Neural cell (in vitro differentiated cells): ENCODE data around the gene CBFA2T3. TPM values are rescaled to one million over a fixed set of nuclear protein-coding genes. Genes with fewer than 3 reads are reported as not detected.

Experiments used
- H2AFZ ChIP-seq: fragments of 200-600, 300-800 bp; sonication (generic), shearing (Covaris generic); 2 replicates; pipeline ENCODE4 v1.6.0; 2014; ENCODE audit warnings: low read depth, mild to moderate bottlenecking, antibody characterized with exemption, low read length, moderate library complexity
- H3F3A ChIP-seq: fragments of 200-600 bp; shearing (Covaris generic); 2 replicates; pipeline ENCODE4 v1.6.1; 2016; ENCODE audit warnings: mild to moderate bottlenecking, moderate library complexity, mixed read lengths, antibody characterized with exemption, low read length; ENCODE audit not compliant: insufficient read depth, poor library complexity, severe bottlenecking
- H3K27ac ChIP-seq: fragments of 200-600, 300-800 bp; sonication (generic), shearing (Covaris generic); 2 replicates; pipeline ENCODE4 v1.5.1; 2014; ENCODE audit warnings: mild to moderate bottlenecking, low read length, moderate library complexity
- H3K27me3 ChIP-seq: fragments of 300-800, 200-600 bp; sonication (generic), shearing (Covaris generic); 2 replicates; pipeline ENCODE4 v1.6.0; 2014; ENCODE audit warnings: mild to moderate bottlenecking, low read depth, low read length, moderate library complexity; ENCODE audit not compliant: insufficient read depth
- H3K36me3 ChIP-seq: fragments of 300-800, 200-600 bp; sonication (generic), shearing (Covaris generic); 2 replicates; pipeline ENCODE4 v1.5.1; 2014; ENCODE audit warnings: mild to moderate bottlenecking, antibody characterized with exemption, low read length, moderate library complexity; ENCODE audit not compliant: insufficient read depth
- H3K4me2 ChIP-seq: fragments of 300-800, 200-600 bp; sonication (generic), shearing (Covaris generic); 2 replicates; pipeline ENCODE4 v1.6.0; 2014; ENCODE audit warnings: mild to moderate bottlenecking, low read length
- H3K4me3 ChIP-seq: fragments of 300-800, 200-600 bp; sonication (generic), shearing (Covaris generic); 2 replicates; pipeline ENCODE4 v1.5.1; 2014; ENCODE audit warnings: mild to moderate bottlenecking, low read length, moderate library complexity
- H3K79me2 ChIP-seq: fragments of 200-600 bp; shearing (Covaris generic); replicated peaks from 2 replicates; pipeline ENCODE4 v1.6.0; 2014; ENCODE audit warnings: mild to moderate bottlenecking, low read length, moderate library complexity; ENCODE audit not compliant: insufficient read depth
- H3K9ac ChIP-seq: fragments of 300-800, 200-600 bp; sonication (generic), shearing (Covaris generic); 2 replicates; pipeline ENCODE4 v1.6.1; 2016; ENCODE audit warnings: mild to moderate bottlenecking, low read length, mixed read lengths
- H3K9me2 ChIP-seq: fragments of 200-600 bp; shearing (Covaris generic); 2 replicates; pipeline ENCODE4 v1.6.1; 2016; ENCODE audit warnings: mild to moderate bottlenecking, low read length, mixed read lengths; ENCODE audit not compliant: insufficient read depth
- H3K9me3 ChIP-seq: fragments of 200-600, 300-800 bp; sonication (generic), shearing (Covaris generic); 2 replicates; pipeline ENCODE4 v1.6.1; 2016; ENCODE audit warnings: mild to moderate bottlenecking, mixed run types, low read length, moderate library complexity, mixed read lengths
- H4K20me1 ChIP-seq: fragments of 200-600 bp; shearing (Covaris generic); 2 replicates; pipeline ENCODE4 v1.6.1; 2016; ENCODE audit warnings: mild to moderate bottlenecking, mixed run types; ENCODE audit not compliant: insufficient read depth
- CTCF ChIP-seq: fragments of 450-650 bp; IDR thresholded peaks from 2 replicates; pipeline ENCODE4 v1.5.1; 2014; ENCODE audit warnings: antibody characterized with exemption, mild to moderate bottlenecking, moderate library complexity; ENCODE audit not compliant: poor library complexity, severe bottlenecking
- EP300 ChIP-seq: fragments of 450-650 bp; conservative IDR thresholded peaks from 2 replicates; pipeline ENCODE4 v1.6.1; 2014; ENCODE audit warnings: antibody characterized with exemption, mild to moderate bottlenecking, moderate library complexity; ENCODE audit not compliant: poor library complexity, severe bottlenecking
- EZH2 ChIP-seq: fragments of 200-600, 300-800 bp; shearing (Covaris generic), sonication (generic); IDR thresholded peaks from 2 replicates; pipeline ENCODE4 v1.6.1; 2014; ENCODE audit warnings: antibody characterized with exemption, low read length, borderline replicate concordance, mild to moderate bottlenecking; ENCODE audit not compliant: insufficient read depth, poor library complexity, severe bottlenecking
- MXI1 ChIP-seq: fragments of 450-650 bp; conservative IDR thresholded peaks from 2 replicates; pipeline ENCODE4 v1.6.1; 2014; ENCODE audit warnings: antibody characterized with exemption, mild to moderate bottlenecking; ENCODE audit not compliant: poor library complexity, severe bottlenecking
- POLR2AphosphoS5 ChIP-seq: IDR thresholded peaks from 2 replicates; pipeline ENCODE4 v1.6.1; 2012
- RAD21 ChIP-seq: fragments of 450-650 bp; conservative IDR thresholded peaks from 2 replicates; pipeline ENCODE4 v1.6.1; 2014; ENCODE audit warnings: antibody characterized with exemption, mild to moderate bottlenecking, moderate library complexity
- SMC3 ChIP-seq: fragments of 450-650 bp; conservative IDR thresholded peaks from 2 replicates; pipeline ENCODE4 v1.6.1; 2014; ENCODE audit warnings: antibody characterized with exemption, mild to moderate bottlenecking, moderate library complexity; ENCODE audit not compliant: poor library complexity
- TAF1 ChIP-seq: IDR thresholded peaks from 2 replicates; pipeline ENCODE4 v1.6.1; 2012; ENCODE audit warnings: low read depth
- polyA plus RNA-seq: library from polyadenylated mRNA; depleted of rRNA; stranded (reverse); fragments of >200 nt; gene quantifications from 2 replicates; pipeline ENCODE4 v1.2.3, GENCODE V29; 2014
- TF ChIP-seq, protein P1 (sequence below): IDR thresholded peaks from 2 replicates; pipeline ENCODE4 v1.6.1; 2012; ENCODE audit warnings: borderline replicate concordance

Gene CBFA2T3
- polyA plus RNA-seq, 1 donor from 2014 or later = 2.1 TPM

- TF ChIP-seq EZH2 (no peak), EP300 (no peak), CTCF (no peak), RAD21 (no peak), POLR2AphosphoS5 (no peak), SMC3 (no peak), MXI1 (no peak), TAF1 (no peak)
- TF ChIP-seq, protein P1, sequence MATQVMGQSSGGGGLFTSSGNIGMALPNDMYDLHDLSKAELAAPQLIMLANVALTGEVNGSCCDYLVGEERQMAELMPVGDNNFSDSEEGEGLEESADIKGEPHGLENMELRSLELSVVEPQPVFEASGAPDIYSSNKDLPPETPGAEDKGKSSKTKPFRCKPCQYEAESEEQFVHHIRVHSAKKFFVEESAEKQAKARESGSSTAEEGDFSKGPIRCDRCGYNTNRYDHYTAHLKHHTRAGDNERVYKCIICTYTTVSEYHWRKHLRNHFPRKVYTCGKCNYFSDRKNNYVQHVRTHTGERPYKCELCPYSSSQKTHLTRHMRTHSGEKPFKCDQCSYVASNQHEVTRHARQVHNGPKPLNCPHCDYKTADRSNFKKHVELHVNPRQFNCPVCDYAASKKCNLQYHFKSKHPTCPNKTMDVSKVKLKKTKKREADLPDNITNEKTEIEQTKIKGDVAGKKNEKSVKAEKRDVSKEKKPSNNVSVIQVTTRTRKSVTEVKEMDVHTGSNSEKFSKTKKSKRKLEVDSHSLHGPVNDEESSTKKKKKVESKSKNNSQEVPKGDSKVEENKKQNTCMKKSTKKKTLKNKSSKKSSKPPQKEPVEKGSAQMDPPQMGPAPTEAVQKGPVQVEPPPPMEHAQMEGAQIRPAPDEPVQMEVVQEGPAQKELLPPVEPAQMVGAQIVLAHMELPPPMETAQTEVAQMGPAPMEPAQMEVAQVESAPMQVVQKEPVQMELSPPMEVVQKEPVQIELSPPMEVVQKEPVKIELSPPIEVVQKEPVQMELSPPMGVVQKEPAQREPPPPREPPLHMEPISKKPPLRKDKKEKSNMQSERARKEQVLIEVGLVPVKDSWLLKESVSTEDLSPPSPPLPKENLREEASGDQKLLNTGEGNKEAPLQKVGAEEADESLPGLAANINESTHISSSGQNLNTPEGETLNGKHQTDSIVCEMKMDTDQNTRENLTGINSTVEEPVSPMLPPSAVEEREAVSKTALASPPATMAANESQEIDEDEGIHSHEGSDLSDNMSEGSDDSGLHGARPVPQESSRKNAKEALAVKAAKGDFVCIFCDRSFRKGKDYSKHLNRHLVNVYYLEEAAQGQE = no peak
- no peaks in the 10 kb centered on the region for H4K20me1 ChIP-seq
- H3K4me3 ChIP-seq = no peak overlapping the region
- no peak overlapping the region for H3K4me2 ChIP-seq
- H3K9me3 ChIP-seq = no peaks in the 10 kb centered on the region
- H3K27me3 ChIP-seq = no peaks in the 10 kb centered on the region
- no peaks in the 10 kb centered on the region for H3F3A ChIP-seq
- H3K9ac ChIP-seq = no peak overlapping the region
- no peaks in the 10 kb centered on the region for H3K79me2 ChIP-seq
- no peaks in the 10 kb centered on the region for H3K9me2 ChIP-seq
- no peaks in the 10 kb centered on the region for H3K36me3 ChIP-seq
- no peak overlapping the region for H2AFZ ChIP-seq
- H3K27ac ChIP-seq = no peak overlapping the region
These were observed 75.2 kb downstream of the CBFA2T3 start for GRCh38 chr16:88901718-88902337.

GRCh38 chr16:88900662-88901052, 76.3 kb downstream of the CBFA2T3 start:
- Histone ChIP-seq H3F3A (no peaks in the 10 kb centered on the region), H3K36me3 (no peaks in the 10 kb centered on the region), H3K4me3 (no peak overlapping the region), H3K9ac (no peak overlapping the region), H3K9me2 (no peaks in the 10 kb centered on the region), H2AFZ (no peak overlapping the region), H3K27ac (no peak overlapping the region), H3K27me3 (no peaks in the 10 kb centered on the region), H3K4me2 (no peak overlapping the region), H4K20me1 (no peaks in the 10 kb centered on the region), H3K9me3 (no peaks in the 10 kb centered on the region), H3K79me2 (no peaks in the 10 kb centered on the region)
- TF ChIP-seq, protein P1 = no peak
- TF ChIP-seq RAD21 (no peak), EZH2 (no peak), MXI1 (no peak), TAF1 (no peak), SMC3 (no peak), EP300 (no peak), POLR2AphosphoS5 (no peak), CTCF (no peak)
